LNCaP clone FGC (cell line): ENCODE measurements around the gene LRRC55.

Experiments
- DNase-seq: peaks from one replicate; pipeline ENCODE4 v3.0.0-alpha.2; 2011; ENCODE audit warnings: low read depth
- H3K4me3 ChIP-seq: 2 replicates; pipeline ENCODE4 v1.5.1; 2011; ENCODE audit warnings: mild to moderate bottlenecking, low read depth, low read length, control low read depth
- TF ChIP-seq, protein P1 (sequence below): IDR thresholded peaks from 2 replicates; pipeline ENCODE4 v1.5.1; 2012; ENCODE audit warnings: mild to moderate bottlenecking; ENCODE audit not compliant: control insufficient read depth, insufficient read depth; ENCODE audit errors: extremely low read depth

Gene LRRC55

GRCh38 chr11:57144075-57144474, 37.7 kb upstream of the LRRC55 start:
- H3K4me3 ChIP-seq, result no peak overlapping the region
- TF ChIP-seq, protein P1, sequence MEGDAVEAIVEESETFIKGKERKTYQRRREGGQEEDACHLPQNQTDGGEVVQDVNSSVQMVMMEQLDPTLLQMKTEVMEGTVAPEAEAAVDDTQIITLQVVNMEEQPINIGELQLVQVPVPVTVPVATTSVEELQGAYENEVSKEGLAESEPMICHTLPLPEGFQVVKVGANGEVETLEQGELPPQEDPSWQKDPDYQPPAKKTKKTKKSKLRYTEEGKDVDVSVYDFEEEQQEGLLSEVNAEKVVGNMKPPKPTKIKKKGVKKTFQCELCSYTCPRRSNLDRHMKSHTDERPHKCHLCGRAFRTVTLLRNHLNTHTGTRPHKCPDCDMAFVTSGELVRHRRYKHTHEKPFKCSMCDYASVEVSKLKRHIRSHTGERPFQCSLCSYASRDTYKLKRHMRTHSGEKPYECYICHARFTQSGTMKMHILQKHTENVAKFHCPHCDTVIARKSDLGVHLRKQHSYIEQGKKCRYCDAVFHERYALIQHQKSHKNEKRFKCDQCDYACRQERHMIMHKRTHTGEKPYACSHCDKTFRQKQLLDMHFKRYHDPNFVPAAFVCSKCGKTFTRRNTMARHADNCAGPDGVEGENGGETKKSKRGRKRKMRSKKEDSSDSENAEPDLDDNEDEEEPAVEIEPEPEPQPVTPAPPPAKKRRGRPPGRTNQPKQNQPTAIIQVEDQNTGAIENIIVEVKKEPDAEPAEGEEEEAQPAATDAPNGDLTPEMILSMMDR, result no peak
- no peak for DNase-seq

DNA sequence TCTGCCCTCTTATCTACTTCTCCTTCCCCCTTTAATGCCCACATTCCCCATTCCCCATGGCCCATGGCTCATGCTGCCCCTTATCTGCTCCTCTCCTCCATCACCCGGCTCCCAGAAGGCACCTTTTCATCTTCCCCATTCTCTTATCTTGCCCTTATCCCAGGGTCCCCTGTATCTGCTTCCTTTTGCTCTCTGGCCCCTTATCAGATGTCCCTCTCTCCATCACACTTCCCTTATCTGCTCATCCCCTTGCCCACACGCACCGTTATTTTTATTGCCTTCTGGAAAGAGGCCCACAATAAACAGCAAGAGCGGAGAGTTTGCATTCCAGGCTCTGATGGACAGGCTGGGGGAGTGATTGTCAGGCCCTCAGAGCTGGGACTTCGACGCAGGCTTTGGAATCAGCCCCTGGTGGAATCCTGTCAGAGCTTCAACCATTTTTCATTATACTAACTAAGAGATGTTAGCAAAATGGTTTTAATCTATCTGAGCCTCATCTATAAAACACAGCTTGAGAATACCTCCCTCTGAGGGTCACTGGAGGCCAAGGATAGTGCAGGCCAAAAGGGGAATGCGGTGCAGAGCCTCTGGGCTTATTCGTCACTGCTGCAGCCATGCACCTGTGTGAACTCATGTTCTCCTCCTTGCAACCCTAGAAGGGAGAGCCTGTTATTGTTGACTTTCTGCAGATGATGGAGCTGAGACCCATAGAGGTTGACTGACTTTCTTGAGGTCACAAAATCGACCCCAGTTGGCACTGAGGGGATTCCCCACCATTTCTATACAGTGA, 37.0 kb upstream of the LRRC55 start:
- TF ChIP-seq, protein P1, result no peak
- DNase-seq, result no peak
- no peak overlapping the region for H3K4me3 ChIP-seq

DNA sequence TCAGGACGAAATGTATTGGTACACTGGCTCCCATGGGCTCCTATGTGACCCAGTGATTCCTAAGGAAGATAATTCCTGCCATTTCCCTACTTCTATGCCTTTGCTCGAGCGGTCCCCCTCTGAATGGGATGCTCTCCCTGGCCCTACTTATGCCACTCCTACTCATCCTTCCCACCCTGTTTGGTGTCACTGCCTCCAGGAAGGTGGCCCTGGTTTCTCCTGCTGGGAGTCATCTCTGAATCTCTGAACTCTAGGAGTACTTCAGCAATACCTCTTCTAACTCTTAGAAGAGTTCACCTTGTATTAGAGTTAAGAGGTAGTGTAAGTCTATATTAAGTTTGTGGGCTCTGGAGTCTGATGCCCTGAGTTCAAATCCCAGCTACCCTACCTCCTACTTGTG, 35.5 kb upstream of the LRRC55 start:
- TF ChIP-seq, protein P1, result no peak
- DNase-seq, result no peak
- H3K4me3 ChIP-seq, result no peak overlapping the region

- no peak overlapping the region for H3K4me3 ChIP-seq
- TF ChIP-seq, protein P1, result no peak
- DNase-seq, result no peak
These were observed 33.1 kb upstream of the LRRC55 start for GRCh38 chr11:57148621-57149020.

DNA sequence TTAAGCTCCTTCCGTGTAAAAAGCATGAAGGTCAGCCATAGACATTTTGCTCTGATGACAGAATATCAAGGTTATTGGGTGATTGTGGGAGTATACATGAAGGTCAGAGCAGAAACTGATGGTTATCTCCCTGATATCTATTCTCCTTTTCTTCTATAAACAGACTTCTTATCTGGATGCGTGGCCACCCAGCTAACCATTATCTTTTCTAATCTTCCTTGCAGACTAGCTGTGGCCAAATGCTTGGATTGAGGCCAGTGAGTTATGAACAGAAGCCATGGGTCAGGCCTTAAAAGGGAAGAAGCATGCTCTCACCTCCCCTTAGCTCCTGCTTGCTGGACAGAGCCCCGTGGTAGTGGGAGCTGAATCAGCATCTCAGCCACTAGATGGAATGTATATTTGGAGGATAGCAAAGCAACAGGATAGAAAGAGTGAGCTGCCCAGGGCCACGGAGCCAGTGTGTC, 31.3 kb upstream of the LRRC55 start:
- TF ChIP-seq, protein P1, result no peak
- H3K4me3 ChIP-seq, result no peak overlapping the region
- DNase-seq, result peak; percentile 46

DNA sequence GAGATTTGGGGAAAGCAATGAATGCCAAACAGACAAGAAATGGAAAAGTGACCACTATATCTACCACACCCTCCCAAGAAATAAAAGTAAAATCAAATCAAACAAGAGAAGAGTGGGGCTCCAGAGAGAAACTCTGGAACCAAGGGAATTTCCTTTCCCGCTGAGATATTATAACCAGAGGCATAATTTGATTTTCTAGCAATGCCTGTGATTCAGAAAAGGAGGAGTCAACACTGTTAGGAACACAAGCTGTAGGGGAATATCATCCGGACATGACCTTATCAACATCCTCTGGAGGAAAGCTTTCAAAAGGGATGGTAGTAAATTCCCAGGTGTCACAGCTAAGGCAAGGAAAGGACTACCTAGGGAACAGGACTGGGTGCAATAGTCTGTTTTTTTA, 29.6 kb upstream of the LRRC55 start:
- H3K4me3 ChIP-seq, result no peak overlapping the region
- TF ChIP-seq, protein P1, result no peak
- DNase-seq, result no peak

DNA sequence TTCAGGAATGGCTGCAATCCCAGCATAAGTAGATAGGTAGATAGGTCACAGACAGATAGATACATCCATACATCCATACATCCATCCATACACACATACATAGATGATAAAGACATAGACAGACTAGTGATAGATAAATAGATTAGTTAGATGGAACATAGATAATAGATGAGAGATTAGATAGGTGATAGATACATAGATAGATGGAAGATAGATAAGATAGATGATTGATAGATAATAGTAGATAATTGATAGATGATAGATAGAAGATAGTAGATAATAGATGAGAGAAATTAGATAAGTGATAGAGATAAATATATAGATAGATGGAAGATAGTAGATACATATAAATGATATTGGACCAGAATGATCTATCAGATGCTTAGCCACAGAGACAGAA, 28.3 kb upstream of the LRRC55 start:
- TF ChIP-seq, protein P1, result no peak
- no peak overlapping the region for H3K4me3 ChIP-seq
- no peak for DNase-seq
